Fibroblast of peridontal ligament (primary cell): Measurements from ENCODE around the gene C22orf15.
A peak's percentile ranks its signal among the peaks of the same experiment; 100 is the strongest.

Experiments used
- DNase-seq: peaks from one replicate; pipeline ENCODE4 v3.0.0-alpha.2; 2010; ENCODE audit errors: extremely low read depth

Gene C22orf15

DNA sequence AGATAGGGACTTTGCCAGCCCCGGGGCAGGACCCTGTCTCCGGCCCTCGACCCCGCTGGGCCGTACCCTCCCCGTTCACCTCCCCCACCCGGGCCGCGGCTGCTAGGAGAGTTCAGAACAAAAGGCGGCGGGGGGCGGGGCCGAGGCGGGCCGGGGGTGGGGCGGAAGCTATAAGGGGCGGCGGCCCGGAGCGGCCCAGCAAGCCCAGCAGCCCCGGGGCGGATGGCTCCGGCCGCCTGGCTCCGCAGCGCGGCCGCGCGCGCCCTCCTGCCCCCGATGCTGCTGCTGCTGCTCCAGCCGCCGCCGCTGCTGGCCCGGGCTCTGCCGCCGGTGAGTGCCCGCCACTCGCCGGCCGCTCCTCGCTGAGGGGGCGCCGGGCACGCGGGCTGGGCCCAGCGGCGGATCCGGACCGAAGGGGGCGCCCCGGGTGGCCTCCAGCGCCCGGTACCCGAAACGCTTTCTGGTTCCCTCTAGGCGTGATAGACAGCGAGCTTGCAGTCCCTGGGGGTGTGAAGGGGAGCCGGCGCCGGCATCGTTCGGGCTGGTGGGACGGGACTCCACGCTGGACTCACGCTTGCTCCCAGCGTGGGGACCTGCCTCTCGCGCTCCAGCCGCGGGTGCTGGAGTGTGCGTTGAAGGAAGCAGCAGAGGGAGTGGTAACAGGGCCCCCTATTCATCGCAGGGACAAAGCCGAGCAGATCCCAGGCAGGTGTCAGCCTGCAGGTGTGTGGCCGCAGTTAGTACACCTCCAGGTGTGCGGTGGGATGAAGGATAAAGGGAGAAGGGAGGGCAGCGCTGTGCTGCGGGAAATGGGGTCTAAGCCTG, 10.1 kb downstream of the C22orf15 start, which contains the start of gene MMP11:
TSS of gene MMP11 (plus strand) at position 201 of the 825 bp plus-strand sequence. CDS start at position 223, 22 bp downstream.
- DNase-seq, result no peak

DNA sequence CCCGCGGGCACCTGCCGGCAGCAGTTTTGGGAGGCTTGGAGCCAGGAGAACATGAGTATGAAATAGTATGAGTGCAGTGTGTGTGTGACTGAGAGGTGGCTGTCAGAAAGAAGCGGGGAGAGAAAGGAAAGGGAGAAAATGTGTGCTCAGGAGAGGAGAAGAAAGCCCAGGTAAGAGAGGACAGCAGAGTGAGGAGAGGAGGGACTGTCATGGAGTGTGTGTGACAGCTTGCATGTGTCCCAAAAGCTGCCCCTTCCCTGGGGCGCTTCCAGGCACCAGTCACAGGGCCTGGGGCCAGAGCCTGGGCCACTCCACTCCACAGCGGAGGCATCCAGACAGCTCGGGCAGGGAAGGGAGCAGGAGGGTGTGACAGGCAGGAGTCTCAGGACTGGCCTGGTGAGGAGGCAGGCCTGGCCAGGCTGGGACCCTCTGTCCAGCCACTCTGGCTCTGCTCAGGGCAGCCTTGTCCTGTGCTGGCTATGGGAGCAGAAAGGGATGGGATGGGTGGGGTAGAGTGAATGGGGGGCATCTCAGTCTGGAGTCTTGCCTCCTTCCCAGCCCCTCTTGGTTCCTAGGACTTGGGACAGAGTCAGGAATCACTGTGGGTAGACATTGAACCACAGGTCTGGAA, 10.8 kb downstream of the C22orf15 start:
- DNase-seq, result no peak

DNA sequence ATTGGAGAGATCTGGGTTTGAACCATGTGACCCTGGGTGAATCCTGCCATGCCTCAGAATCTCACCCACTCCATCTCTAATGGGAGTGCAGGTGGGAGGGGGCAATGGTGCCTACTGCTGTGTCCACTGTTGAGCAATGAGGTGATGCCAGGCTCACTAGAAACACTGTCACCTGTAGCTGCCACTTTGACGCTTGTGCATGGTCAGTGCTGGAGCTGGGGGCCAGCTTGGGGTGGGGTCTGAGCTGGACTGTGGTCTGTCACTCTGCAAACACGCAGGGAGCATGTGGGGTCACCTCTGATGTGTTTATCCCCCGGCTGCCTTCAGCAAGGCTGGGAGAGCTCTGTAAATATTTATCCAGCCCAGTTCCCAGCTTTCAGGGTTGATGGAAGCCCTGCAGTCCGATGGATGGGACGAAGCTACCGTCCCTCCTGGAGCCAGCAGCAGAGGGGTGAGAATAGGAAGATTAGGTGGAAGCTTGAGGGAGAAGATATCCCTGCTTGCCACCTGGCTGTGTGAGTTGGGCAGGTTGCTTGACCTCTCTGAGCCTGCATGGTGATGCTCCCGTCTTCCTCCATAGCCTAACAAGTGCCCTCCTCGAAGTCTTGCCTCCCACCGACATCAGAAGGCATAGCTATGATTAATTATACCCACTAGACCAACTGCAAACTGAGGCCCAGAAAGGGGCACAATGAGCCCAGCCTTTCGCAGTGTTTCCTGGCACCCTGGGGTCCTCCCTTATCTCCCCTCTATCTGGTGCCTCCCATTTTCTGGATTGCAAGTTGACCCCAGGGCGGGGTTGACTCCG, 11.5 kb downstream of the C22orf15 start:
- no peak for DNase-seq

DNA sequence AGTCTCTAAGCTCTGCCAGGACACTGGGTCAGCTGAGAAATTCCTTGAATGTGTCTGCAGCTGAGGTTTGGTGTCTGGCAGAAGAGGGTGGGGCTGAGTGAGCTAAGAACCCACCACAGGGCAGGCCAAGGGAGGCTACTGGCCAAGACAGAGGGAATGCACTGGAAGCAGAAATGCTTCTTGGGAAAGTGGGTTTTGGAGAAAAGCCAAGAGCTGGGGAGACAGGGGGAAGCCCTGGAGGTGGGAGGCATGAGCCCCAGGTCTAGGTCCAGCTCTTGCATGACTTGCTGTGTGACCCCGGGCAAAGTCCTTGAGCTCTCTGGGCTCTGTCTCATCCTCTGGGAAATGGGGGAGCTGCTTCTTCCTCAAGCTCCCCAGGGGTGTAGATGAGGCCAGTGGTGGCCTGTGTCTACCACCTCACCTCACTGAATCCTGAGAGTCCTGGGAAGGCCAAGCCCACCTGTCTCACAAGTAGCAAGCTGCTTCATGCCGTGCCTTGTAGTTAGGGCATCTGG, 12.2 kb downstream of the C22orf15 start:
- peak; percentile 73 for DNase-seq

DNA sequence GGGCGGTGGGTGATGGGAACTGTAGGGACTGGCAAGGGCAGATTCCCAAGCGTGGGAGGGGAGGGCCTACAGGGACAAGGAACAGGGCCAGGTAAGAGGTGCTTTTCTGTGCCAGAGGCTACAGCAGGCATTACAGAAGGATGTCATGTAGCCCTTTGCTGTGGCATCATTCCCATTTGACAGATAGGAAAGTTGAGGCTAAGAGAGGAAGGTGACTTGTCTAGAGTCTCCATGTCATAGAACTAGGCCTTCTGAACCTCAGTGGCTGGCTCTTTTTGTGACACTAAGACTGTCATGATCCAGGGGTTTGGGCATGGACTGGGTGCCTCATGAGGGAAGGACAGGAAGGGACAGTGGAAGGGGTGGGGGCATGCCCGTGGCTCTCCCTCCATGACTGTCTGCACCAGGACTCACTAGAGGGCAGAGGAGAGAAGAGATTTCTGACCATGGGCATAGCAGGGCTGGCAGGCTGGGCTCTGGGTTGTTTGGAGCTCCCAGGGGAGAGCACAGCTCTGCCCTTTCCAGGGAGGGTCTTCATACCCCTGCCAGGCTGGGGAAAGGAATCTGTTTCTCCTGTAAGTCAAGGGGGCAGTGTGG, 13.1 kb downstream of the C22orf15 start:
- DNase-seq, result no peak

DNA sequence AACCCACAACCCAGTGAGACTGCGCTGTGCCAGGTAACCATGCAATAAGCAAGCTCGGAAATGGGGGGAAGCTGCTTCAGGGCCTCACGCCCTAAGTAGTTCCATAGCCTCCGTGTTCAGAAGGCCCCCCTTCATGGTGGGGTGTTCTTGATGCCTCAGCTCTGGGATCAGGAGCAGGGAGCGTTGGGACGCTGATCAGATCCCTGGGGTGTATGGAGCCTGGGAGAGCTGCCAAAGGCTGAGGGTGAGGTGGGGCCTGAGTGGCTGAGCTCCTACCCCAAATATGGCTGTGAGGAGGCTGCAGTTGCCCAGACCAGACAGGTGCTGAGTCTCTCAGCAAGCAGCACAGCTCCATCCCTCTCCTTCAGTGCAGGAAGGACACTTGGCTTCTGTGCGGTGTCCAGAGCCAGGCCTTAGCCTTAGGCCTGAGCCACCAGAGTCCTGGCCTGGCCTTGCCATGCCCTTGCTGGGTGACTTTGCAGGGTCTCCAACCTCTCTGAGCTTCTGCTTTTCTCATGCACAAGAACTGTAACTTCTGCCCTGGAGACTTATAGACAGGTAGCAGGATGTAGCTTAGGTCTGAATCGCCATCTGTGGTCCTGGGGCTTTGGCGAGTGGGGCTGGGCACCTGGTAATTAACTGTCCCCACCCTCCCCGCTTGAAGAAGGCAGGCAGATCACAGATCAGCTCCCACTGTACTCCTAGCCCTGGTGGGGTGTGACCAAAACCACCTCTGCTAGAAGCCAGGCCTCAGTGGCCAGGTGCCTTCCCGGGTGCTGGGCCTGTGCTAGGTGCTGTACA, 15.2 kb downstream of the C22orf15 start:
- no peak for DNase-seq

DNA sequence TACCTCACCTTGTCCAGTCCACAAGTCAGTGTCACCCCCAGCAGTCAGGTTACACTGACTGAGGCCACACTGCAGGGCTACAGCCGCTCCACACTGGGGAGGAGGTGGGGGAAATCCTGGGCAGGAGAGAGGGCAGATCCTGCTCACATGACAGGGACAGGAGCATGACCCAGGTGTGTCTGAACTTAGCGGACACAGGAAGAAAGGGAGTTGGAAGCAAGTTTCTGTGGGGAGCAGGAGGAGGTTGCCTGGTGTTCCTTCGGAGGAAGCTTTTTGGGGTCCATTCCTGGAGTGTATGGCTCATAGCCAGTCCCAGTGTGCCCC, 15.7 kb downstream of the C22orf15 start:
- DNase-seq, result no peak

DNA sequence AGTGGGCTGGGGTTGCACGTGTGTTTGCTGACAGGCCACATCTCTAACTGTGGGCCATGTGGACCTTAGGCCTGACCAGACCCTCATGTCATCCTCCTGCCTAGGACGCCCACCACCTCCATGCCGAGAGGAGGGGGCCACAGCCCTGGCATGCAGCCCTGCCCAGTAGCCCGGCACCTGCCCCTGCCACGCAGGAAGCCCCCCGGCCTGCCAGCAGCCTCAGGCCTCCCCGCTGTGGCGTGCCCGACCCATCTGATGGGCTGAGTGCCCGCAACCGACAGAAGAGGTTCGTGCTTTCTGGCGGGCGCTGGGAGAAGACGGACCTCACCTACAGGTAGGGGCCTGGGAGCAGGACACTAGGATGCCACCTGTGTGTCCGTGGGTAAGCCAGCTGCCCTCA, 16.3 kb downstream of the C22orf15 start:
- no peak for DNase-seq

DNA sequence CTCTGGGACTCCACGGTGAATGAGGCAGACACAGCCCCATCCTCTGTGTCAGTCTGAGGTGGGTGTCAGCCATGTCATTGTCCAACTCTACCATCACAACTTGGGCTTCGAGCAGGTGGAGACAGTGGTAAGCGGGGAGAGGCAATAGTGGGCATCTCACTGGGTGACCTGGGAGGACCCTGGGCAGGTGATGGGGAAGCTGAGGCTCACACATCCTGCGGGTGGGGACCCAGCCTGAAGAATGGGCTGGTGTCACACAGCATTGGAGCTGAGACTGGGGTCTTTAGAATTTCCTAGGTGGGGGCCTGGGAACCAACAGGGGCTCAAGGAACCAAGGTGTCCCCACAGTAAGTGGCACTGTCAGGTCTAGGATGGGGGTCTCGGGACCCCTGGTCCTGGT, 16.9 kb downstream of the C22orf15 start:
- DNase-seq, result no peak

DNA sequence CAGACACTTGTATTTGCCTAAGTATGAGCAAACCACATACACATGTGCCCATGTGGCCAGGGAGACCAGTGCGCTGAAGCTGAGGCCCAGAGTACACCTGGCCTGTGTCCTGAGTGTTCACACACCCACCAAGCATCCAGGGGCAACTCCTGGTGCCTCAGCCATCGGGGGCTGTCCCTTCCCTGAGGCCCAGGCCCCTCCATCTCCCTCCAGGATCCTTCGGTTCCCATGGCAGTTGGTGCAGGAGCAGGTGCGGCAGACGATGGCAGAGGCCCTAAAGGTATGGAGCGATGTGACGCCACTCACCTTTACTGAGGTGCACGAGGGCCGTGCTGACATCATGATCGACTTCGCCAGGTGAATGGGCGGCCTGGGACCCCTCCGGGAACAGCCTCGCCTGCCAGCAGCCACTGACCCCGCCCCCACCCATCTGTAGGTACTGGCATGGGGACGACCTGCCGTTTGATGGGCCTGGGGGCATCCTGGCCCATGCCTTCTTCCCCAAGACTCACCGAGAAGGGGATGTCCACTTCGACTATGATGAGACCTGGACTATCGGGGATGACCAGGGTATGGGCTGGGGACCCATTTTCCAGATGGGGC, 17.5 kb downstream of the C22orf15 start:
- DNase-seq, result no peak

DNA sequence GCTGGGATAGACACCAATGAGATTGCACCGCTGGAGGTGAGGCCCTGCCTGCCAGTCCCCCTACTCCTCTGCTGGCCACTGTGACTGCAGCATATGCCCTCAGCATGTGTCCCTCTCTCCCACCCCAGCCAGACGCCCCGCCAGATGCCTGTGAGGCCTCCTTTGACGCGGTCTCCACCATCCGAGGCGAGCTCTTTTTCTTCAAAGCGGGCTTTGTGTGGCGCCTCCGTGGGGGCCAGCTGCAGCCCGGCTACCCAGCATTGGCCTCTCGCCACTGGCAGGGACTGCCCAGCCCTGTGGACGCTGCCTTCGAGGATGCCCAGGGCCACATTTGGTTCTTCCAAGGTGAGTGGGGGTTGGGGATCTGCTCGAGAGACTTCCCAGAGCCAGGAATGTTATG, 18.3 kb downstream of the C22orf15 start:
- no peak for DNase-seq

DNA sequence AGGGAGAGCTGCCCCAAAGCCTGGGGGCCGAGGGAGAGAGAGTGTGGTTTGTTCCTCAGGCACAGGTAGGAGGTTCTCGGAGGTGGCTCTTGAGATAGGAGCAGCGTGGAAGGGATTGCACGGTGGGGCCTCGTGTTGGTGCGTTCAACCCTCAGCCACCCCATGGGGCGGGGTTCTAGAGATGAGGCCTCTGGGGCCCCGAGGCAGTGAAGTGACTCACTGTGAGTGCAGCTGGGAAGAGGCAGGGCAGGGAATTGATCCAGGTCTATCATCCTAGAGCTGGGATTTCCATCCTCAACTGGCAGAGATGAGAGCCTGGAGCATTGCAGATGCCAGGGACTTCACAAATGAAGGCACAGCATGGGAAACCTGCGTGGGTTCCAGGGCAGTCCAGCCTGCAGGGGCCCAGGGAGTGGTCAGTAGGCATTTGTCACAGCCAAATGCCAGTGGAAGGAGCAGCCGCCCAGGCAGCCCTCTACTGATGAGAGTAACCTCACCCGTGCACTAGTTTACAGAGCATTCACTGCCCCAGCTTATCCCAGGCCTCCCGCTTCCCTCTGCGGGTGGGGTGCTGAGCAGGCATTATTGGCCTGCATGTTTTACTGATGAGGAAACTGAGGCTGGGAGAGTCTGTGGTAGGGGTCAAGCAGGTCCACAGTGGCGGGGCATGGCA, 18.9 kb downstream of the C22orf15 start:
- DNase-seq, result peak; percentile 76

DNA sequence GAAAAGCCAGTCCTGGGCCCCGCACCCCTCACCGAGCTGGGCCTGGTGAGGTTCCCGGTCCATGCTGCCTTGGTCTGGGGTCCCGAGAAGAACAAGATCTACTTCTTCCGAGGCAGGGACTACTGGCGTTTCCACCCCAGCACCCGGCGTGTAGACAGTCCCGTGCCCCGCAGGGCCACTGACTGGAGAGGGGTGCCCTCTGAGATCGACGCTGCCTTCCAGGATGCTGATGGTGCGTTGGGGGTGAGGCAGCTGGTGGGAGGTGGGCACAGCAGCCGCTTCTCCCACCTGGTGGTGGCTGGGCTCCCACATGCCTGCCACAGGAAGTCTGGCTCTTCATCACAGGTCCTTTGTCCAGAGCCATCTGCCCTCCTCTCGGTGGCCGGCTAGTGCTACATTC, 19.5 kb downstream of the C22orf15 start:
- DNase-seq, result no peak

DNA sequence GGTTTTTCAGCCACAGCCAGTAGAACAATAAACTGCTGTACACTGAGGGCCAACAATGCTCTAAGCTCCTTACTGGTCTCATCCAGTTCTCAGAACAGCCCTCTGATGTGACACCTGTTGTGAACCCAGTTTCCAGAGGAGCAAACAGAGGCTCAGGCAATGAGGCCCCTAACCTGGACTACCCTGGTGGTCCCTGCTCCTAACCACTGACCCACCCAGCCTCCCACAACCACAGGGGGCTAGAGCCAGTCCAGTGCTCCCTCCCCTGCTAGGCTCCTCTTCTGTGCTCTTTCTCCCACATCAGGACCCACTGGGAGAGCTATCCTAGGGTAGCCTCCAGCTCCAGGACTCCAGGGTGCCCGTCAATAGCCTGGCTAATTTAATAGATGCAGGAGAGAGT, 19.9 kb downstream of the C22orf15 start:
- no peak for DNase-seq

DNA sequence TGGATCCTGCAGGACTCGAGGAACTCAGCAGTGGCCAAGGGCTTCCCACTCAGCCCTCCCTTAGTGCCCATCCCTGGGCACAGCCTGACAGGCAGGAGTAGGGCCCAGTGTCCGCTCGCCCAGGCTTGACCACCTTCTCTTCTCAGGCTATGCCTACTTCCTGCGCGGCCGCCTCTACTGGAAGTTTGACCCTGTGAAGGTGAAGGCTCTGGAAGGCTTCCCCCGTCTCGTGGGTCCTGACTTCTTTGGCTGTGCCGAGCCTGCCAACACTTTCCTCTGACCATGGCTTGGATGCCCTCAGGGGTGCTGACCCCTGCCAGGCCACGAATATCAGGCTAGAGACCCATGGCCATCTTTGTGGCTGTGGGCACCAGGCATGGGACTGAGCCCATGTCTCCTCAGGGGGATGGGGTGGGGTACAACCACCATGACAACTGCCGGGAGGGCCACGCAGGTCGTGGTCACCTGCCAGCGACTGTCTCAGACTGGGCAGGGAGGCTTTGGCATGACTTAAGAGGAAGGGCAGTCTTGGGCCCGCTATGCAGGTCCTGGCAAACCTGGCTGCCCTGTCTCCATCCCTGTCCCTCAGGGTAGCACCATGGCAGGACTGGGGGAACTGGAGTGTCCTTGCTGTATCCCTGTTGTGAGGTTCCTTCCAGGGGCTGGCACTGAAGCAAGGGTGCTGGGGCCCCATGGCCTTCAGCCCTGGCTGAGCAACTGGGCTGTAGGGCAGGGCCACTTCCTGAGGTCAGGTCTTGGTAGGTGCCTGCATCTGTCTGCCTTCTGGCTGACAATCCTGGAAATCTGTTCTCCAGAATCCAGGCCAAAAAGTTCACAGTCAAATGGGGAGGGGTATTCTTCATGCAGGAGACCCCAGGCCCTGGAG, 20.7 kb downstream of the C22orf15 start:
- no peak for DNase-seq

DNA sequence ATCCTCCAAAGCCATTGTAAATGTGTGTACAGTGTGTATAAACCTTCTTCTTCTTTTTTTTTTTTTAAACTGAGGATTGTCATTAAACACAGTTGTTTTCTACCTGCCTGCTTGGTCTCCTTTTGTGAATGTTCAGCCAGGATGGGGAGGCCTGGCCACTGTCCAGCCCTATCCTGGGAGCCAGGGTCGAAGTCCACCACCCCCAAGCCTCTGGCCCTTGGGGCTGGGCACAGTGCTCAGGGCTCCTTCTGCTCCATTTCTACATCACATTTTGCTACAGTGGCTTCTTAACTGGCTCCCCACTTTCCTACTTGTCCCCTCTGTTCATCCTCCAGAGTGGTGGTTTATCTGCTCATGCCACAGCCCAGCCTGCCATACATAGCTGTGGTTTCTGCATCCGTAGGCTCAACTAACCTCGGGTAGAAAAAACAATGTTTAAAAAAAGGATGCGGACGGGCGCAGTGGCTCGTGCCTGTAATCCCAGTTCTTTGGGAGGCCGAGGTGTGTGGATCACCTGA, 21.5 kb downstream of the C22orf15 start:
- DNase-seq, result peak; percentile 76

DNA sequence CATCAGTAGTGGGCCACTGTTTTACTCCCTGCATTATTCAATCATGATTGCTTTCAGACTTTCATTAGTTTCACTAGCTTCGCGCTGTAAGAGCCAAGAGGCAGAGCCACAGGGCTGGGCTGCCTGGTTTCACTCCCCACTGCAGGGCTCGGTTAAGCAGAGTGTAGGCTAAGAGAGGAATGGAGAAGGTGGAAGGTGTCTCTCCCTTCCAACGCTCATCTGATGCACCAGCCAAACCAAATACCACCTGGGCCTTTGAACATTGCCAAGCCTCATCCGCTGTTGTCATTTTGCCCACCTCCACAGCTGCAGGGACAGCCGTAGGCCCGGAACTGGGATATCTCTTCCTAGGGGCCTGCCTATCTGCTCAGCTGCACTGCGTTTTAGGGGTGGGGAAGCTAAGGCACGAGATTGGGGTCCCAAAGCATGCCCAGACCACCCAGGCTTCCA, 23.5 kb downstream of the C22orf15 start:
- DNase-seq, result no peak

DNA sequence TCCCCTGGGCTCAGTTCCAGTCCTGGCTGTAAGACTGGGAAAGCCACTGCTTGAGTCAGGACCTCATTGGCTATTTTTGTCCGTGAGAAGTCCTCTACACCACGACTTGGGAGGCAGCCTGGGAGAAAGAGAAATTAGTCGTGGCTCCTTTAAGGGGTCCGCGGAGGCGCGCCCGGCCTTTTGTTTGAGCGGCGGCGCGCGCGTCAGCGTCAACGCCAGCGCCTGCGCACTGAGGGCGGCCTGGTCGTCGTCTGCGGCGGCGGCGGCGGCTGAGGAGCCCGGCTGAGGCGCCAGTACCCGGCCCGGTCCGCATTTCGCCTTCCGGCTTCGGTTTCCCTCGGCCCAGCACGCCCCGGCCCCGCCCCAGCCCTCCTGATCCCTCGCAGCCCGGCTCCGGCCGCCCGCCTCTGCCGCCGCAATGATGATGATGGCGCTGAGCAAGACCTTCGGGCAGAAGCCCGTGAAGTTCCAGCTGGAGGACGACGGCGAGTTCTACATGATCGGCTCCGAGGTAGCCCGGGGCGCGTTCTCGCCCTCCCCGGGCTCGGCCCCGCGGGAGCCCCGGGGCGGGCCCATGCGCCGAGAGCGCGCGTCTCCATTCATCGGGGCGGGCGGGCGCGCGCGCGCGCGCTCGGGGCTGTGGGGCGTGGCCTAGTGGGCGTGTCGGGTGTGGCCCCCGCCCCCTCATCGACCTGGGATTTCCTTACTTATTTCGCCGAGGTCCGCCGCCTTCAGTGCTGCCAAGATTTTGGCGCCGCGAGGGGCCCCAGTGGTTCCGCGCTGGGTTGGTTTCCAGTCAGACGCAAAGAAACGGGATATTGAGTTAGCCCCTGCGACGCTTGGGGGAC, 24.2 kb downstream of the C22orf15 start, which contains the start of gene SMARCB1:
TSS of gene SMARCB1 (plus strand) at position 215 of the 848 bp plus-strand sequence. CDS start at position 419, 204 bp downstream.
- peak; percentile 89 for DNase-seq
